Body of pancreas (tissue), 4 donors: ENCODE results near the gene SKAP1. TPM values are rescaled to one million over a fixed set of nuclear protein-coding genes. Genes with fewer than 3 reads are reported as not detected.

ENCODE experiments used
- ATAC-seq: fragments of 150-250 bp; one replicate; pipeline ENCODE4 v1.9.1; 2016
- DNase-seq, 4 donors: peaks; one replicate each; pipeline ENCODE4 v3.0.0-alpha.2; 2019
- H3K27ac ChIP-seq, 4 donors: fragments of 200-600 bp; sonication (generic); 1 replicate in 3 of 4; 2 replicates in 1 of 4; pipeline versions ENCODE4 v1.5.1 to v1.6.1; 2016 to 2019; ENCODE audit warnings: mild to moderate bottlenecking in 1 of 4, mixed read lengths in 1 of 4, moderate library complexity in 1 of 4
- H3K27me3 ChIP-seq, 2 donors: fragments of 200-600 bp; sonication (generic); one replicate each; pipeline ENCODE4 v1.6.0; 2016; ENCODE audit warnings: mild to moderate bottlenecking in 1 of 2
- H3K36me3 ChIP-seq, 2 donors: fragments of 200-600 bp; sonication (generic); replicated peaks in 1 of 2; 2 replicates each; pipeline ENCODE4 v1.5.1; 2016; ENCODE audit warnings: low read depth in 2 of 2; ENCODE audit not compliant: insufficient read depth in 1 of 2
- H3K4me1 ChIP-seq: fragments of 200-600 bp; sonication (generic); one replicate; pipeline ENCODE4 v1.6.0; 2016
- H3K4me3 ChIP-seq, 2 donors: fragments of 200-600 bp; sonication (generic); 1 replicate in 1 of 2; 2 replicates in 1 of 2; pipeline ENCODE4 v1.5.1; 2016 to 2019
- H3K9me3 ChIP-seq, 3 donors: fragments of 200-600 bp; sonication (generic); 1 replicate in 2 of 3; 2 replicates in 1 of 3; pipeline ENCODE4 v1.5.1; 2016
- POLR2A ChIP-seq, 3 donors: fragments of 450-650 bp; IDR thresholded peaks; one replicate each; pipeline ENCODE4 v1.6.1; 2016; ENCODE audit warnings: antibody characterized with exemption in 3 of 3, mild to moderate bottlenecking in 2 of 3
- WGBS, 2 donors: methylation state at CpG; one replicate each; pipeline ENCODE4 v1.1.5; 2017; 5-methylcytosine and 5-hydroxymethylcytosine counted together
- intact Hi-C: fragments of 100-400 bp; cut with DNase I; formaldehyde crosslinking; loops from one replicate; pipeline ENCODE4 v1.15.1; 2023
- total RNA-seq, 2 donors: library from RNA; depleted of rRNA; stranded (reverse); fragments of >200 nt; gene quantifications; one replicate each; pipeline ENCODE4 v1.1.0, GENCODE V29; 2016
- TF ChIP-seq, protein P1 (sequence below), 7 experiments: fragments of 450-650 bp in 4 of 7; fragments of 200-600 bp in 3 of 7; sonication (generic) in 3 of 7; IDR thresholded peaks; one replicate each; pipeline ENCODE4 v1.5.1; 2016 to 2019; ENCODE audit warnings: antibody characterized with exemption in 7 of 7

SKAP1 gene
- total RNA-seq, 2 donors from 2014 or later = 0.78 to 4.0 TPM

DNA sequence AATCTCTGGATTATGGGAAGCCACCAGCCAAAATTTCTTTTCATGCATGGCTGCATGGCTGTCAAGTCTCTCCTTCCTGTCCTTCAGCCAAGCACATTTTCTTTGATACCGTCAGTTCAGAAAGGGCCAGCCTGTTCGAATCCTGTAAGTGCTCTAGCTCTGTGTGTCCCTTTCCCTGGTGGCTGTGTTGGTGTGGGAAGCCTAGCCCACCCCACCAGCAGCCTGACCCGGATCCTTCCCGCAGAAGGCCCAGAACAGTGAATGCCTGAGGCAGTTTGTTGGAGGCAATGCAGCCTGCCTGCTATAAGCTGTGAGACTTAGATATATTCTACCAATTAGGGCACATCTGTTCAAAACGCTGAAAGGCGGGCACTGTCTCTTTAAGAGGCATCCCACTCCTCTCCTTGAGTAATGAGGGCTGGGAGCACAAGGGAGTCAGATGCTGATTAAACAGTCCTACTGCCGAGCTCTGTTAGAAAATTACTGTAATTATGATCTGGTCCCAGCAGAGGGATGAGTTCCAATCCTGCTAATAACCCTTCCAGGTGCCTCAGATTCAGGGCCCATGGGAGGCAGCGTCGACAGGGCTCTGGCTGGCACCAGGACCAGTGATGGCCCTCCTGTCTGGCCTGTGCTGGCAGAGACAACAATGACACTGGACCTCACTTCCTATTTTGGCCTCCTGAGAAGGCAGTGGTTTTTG is 304.0 kb downstream of the SKAP1 start:
- intact Hi-C loops = loop anchor here (5.0 kb wide), 1 partner anchor 99 kb away; no protein-coding TSS in a partner anchor
- Histone ChIP-seq H3K27me3 (no peaks in the 10 kb centered on the region), H3K4me1 (no peaks in the 10 kb centered on the region), H3K27ac (no peak overlapping the region), H3K36me3 (peaks cover 0 to 16% of the 10 kb centered on the region in 2 donors), H3K9me3 (no peaks in the 10 kb centered on the region), H3K4me3 (no peak overlapping the region)
- DNase-seq (no peak), ATAC-seq (no peak)
- no peak for TF ChIP-seq POLR2A (IDR thresholded peaks at IDR 0.05)
- TF ChIP-seq, protein P1, sequence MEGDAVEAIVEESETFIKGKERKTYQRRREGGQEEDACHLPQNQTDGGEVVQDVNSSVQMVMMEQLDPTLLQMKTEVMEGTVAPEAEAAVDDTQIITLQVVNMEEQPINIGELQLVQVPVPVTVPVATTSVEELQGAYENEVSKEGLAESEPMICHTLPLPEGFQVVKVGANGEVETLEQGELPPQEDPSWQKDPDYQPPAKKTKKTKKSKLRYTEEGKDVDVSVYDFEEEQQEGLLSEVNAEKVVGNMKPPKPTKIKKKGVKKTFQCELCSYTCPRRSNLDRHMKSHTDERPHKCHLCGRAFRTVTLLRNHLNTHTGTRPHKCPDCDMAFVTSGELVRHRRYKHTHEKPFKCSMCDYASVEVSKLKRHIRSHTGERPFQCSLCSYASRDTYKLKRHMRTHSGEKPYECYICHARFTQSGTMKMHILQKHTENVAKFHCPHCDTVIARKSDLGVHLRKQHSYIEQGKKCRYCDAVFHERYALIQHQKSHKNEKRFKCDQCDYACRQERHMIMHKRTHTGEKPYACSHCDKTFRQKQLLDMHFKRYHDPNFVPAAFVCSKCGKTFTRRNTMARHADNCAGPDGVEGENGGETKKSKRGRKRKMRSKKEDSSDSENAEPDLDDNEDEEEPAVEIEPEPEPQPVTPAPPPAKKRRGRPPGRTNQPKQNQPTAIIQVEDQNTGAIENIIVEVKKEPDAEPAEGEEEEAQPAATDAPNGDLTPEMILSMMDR (IDR thresholded peaks at IDR 0.05) = no peak
- WGBS, 2 donors = 69 to 77% methylated on average over 7 to 9 of the region's 9 CpGs

DNA sequence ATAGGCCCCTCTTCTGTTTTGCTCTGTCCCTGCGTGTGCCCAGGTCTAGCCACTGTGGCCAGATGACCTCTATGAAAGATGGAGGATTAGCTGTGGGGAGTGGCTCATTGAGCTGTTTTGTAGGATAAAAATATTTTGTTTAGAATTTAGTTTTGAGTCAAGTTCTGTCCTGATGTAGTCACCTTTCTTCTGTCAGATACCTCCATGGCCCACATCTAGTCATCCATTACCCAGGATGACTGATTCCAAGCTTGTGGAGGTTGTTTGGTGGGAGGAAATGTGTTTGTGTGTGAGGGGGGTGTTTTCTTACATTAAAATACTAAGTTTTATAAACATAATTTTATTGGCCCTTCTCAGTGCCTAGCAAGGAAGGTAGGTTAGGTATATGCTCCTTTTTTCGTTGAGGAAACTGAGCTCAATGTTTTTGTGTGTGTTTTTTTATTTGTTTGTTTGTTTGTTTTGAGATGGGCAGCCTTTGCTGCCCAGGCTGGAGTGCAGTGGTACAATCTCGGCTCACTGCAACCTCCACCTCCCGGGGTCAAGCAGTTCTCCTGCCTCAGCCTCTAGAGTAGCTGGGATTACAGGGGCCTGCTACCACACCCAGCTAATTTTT is 306.1 kb downstream of the SKAP1 start:
- Histone ChIP-seq H3K27me3 (no peaks in the 10 kb centered on the region), H3K27ac (no peak overlapping the region), H3K36me3 (peaks cover 0 to 20% of the 10 kb centered on the region in 2 donors), H3K4me1 (no peaks in the 10 kb centered on the region), H3K9me3 (no peaks in the 10 kb centered on the region), H3K4me3 (no peak overlapping the region)
- no peak for ATAC-seq
- no peak for DNase-seq
- no peak for TF ChIP-seq POLR2A (IDR thresholded peaks at IDR 0.05)
- 93 to 94% methylated on average over 4 of the region's 4 CpGs for whole genome bisulfite sequencing, 2 donors
- intact Hi-C loops = no loop called here

DNA sequence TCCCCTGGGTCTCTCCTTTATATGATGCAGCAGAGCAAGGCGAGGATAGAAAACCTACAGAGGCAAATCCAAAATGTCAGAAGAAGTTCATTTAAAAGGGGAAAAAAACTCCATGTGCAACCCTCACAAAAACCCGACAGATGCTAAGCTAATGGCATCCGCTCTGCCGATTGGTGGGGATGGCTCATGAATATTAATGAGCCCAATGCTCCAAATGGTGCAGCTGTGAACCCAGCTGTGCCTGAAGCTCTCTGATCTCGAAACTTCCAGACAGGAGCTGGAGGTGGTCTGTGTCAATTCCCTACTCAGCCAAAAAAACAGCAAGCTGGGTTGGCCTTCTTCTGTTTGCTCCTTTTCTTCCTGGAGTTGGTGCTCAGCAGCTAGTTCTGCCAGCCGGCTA is 306.9 kb downstream of the SKAP1 start:
- Histone ChIP-seq H3K27me3 (no peaks in the 10 kb centered on the region), H3K36me3 (peaks cover 0 to 24% of the 10 kb centered on the region in 2 donors), H3K9me3 (no peaks in the 10 kb centered on the region), H3K4me3 (no peak overlapping the region), H3K4me1 (no peaks in the 10 kb centered on the region), H3K27ac (no peak overlapping the region)
- intact Hi-C loops = no loop called here
- DNase-seq (no peak), ATAC-seq (no peak)
- WGBS, 2 donors = 90 to 91% methylated on average over 6 of the region's 6 CpGs
- TF ChIP-seq POLR2A (IDR thresholded peaks at IDR 0.05) = no peak
- TF ChIP-seq, protein P1 (IDR thresholded peaks at IDR 0.05) = no peak

DNA sequence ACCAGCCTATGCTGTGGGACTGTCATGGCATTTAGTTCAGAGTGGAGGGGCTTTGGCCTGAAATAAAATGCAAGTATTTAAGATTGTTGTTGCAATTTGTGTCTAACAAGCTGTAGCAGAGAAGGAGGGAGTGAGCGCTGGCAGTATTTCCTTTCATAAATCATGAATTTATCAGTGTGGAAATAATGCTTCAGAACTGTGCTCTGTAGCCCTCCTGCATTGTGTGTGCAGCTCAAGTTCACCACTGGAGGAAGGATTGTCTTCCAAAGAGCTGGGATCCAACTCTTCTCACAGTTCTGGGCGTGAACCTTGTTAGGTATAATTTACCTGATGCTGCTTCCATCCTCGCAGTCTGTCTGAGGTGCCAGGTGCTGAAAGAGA is 307.4 kb downstream of the SKAP1 start:
- H3K4me1 ChIP-seq = no peaks in the 10 kb centered on the region
- H3K4me3 ChIP-seq = no peak overlapping the region
- peaks cover 0 to 27% of the 10 kb centered on the region in 2 donors for H3K36me3 ChIP-seq
- H3K9me3 ChIP-seq = no peaks in the 10 kb centered on the region
- ATAC-seq (no peak), DNase-seq (no peak)
- TF ChIP-seq POLR2A (IDR thresholded peaks at IDR 0.05) = no peak
- TF ChIP-seq, protein P1 (IDR thresholded peaks at IDR 0.05) = no peak
- no peaks in the 10 kb centered on the region for H3K27me3 ChIP-seq
- intact Hi-C loops = no loop called here
- WGBS, 2 donors = 89 to 93% methylated on average over 3 of the region's 3 CpGs
- H3K27ac ChIP-seq = no peak overlapping the region

DNA sequence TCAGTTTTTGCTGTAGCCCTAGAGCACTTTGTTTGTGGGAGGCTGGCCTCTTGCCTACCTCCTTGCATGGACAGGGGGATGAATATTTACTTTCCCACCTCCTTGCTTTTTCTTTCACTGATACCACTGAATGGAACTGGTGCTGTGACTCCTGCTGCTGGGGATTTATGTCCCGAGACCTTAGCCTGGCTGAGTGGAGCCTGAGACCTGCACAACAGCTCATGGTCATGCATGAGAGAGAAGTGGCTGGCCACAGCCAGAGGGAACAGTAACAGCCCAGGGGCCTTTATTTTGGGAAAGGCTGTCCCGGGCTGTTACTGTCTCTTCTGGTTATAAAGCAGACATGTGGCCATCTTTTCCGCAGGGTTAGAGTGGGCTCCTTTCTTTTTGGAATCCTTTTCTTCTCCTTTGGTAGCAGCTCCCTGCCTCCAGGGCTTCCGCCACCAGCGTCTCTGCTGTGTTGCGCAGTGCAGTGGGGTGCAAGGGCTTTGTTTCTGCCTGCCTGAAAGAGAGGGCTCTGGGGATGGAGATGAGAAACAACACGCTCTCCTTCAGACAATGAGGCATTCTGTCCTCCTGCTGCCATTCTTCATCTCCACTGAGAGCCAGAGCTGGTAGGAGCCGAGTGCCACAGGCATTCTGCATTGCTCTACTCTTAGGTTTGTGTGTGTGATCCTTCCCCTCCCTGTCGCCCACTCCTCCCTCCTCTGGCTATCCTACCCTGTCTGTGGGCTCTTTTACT is 307.9 kb downstream of the SKAP1 start:
- peaks cover 0 to 27% of the 10 kb centered on the region in 2 donors for H3K36me3 ChIP-seq

More for the DNA sequence above, 307.9 kb downstream of the SKAP1 start:
- Histone ChIP-seq H3K9me3 (no peaks in the 10 kb centered on the region), H3K27ac (no peak overlapping the region), H3K4me1 (no peaks in the 10 kb centered on the region), H3K27me3 (no peaks in the 10 kb centered on the region), H3K4me3 (no peak overlapping the region)
- no peak for TF ChIP-seq POLR2A (IDR thresholded peaks at IDR 0.05)
- TF ChIP-seq, protein P1 (IDR thresholded peaks at IDR 0.05) = no peak
- WGBS, 2 donors = 82 to 83% methylated on average over 9 of the region's 9 CpGs
- no peak for DNase-seq
- intact Hi-C loops = no loop called here
- no peak for ATAC-seq
